ENCODE results near the gene ASB18. TPM values are rescaled to one million over a fixed set of nuclear protein-coding genes. Genes with fewer than 3 reads are reported as not detected.

Gene ASB18
- total and polyA plus RNA-seq, 2 experiments from 2014 or later = not detected

DNA sequence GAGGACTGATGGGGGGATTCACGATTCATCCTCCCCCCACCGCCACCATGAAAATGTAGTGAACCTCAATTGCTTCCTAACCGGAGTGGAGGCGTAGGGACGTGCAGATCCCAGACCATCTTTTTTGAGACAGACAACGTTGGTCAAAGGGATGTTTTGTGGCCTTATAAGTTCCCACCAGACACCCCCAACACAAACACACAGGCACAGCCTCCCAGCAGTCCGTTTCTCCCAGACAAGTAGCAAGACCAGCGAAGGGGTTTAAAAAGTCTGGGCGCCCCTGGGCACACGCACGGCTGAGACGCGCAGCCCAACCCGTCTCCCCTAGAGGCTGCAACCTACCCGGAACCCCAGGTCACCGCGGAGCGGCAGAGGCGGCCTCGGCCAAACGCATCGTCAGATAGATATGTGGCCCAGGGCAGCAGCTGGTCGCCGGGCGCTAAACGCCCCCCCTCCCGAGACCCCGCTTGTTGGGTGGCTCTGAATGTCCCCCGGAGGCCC is 97.4 kb downstream of the ASB18 start (continued):
- no peak for TF ChIP-seq ZNF462 (CRISPR knock-in tag; IDR thresholded peaks at IDR 0.05)
- TF ChIP-seq EZH2 (IDR thresholded peaks at IDR 0.05; ENCODE audit: low read depth, unreplicated experiment) = peak; percentile 94
- no peak for TF ChIP-seq STAT1 (IDR thresholded peaks at IDR 0.05; ENCODE audit: unreplicated experiment)
- TF ChIP-seq, protein P1, sequence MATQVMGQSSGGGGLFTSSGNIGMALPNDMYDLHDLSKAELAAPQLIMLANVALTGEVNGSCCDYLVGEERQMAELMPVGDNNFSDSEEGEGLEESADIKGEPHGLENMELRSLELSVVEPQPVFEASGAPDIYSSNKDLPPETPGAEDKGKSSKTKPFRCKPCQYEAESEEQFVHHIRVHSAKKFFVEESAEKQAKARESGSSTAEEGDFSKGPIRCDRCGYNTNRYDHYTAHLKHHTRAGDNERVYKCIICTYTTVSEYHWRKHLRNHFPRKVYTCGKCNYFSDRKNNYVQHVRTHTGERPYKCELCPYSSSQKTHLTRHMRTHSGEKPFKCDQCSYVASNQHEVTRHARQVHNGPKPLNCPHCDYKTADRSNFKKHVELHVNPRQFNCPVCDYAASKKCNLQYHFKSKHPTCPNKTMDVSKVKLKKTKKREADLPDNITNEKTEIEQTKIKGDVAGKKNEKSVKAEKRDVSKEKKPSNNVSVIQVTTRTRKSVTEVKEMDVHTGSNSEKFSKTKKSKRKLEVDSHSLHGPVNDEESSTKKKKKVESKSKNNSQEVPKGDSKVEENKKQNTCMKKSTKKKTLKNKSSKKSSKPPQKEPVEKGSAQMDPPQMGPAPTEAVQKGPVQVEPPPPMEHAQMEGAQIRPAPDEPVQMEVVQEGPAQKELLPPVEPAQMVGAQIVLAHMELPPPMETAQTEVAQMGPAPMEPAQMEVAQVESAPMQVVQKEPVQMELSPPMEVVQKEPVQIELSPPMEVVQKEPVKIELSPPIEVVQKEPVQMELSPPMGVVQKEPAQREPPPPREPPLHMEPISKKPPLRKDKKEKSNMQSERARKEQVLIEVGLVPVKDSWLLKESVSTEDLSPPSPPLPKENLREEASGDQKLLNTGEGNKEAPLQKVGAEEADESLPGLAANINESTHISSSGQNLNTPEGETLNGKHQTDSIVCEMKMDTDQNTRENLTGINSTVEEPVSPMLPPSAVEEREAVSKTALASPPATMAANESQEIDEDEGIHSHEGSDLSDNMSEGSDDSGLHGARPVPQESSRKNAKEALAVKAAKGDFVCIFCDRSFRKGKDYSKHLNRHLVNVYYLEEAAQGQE (IDR thresholded peaks at IDR 0.05; ENCODE audit: unreplicated experiment) = no peak
- TF ChIP-seq JUNB (IDR thresholded peaks at IDR 0.05; ENCODE audit: unreplicated experiment) = no peak
- TF ChIP-seq ZNF114 (CRISPR knock-in tag; IDR thresholded peaks at IDR 0.05) = no peak
- no peak for TF ChIP-seq CREB1 (CRISPR knock-in tag; IDR thresholded peaks at IDR 0.05; ENCODE audit: low read depth)

Data from GM23338 (cell line).